SK-N-SH treated with all-trans-retinoic acid at 6 μM for 48 hours (cell line): ENCODE measurements around the gene EVI5.

Experiments used
- BACH2 ChIP-seq: fragments of 250-450 bp; sonication (Bioruptor Pico); IDR thresholded peaks from 2 replicates; pipeline ENCODE4 v1.9.0; 2021; ENCODE audit warnings: mild to moderate bottlenecking, borderline replicate concordance
- ISL1 ChIP-seq: fragments of 250-450 bp; sonication (Bioruptor Pico); IDR thresholded peaks from 2 replicates; pipeline ENCODE4 v2.1.2; 2022; ENCODE audit warnings: mild to moderate bottlenecking, moderate library complexity
- PPARA ChIP-seq: fragments of 250-450 bp; sonication (Bioruptor Pico); IDR thresholded peaks from 2 replicates; pipeline ENCODE4 v1.5.0; 2020; ENCODE audit warnings: mild to moderate bottlenecking, borderline replicate concordance
- RARB ChIP-seq: fragments of 250-450 bp; sonication (Bioruptor Pico); IDR thresholded peaks from 2 replicates; pipeline ENCODE4 v1.8.0; 2021; ENCODE audit warnings: mild to moderate bottlenecking, moderate library complexity
- SNAI2 ChIP-seq: fragments of 250-450 bp; sonication (Bioruptor Pico); IDR thresholded peaks from 2 replicates; pipeline ENCODE4 v1.5.0; 2020; ENCODE audit warnings: mild to moderate bottlenecking, moderate library complexity
- ZC3H10 ChIP-seq: fragments of 250-450 bp; sonication (Bioruptor Pico); IDR thresholded peaks from 2 replicates; pipeline ENCODE4 v1.5.1; 2021; ENCODE audit warnings: mild to moderate bottlenecking, moderate library complexity
- ZFP3 ChIP-seq: fragments of 250-450 bp; sonication (Bioruptor Pico); IDR thresholded peaks from 2 replicates; pipeline ENCODE4 v1.5.0; 2020; ENCODE audit warnings: mild to moderate bottlenecking, moderate library complexity
- ZFP30 ChIP-seq: fragments of 450-650 bp; formaldehyde crosslinking; IDR thresholded peaks from 2 replicates; pipeline ENCODE4 v1.5.0; 2022; ENCODE audit warnings: mild to moderate bottlenecking, moderate library complexity
- ZNF8 ChIP-seq: fragments of 450-650 bp; formaldehyde crosslinking; IDR thresholded peaks from 2 replicates; pipeline ENCODE4 v1.5.0; 2020; ENCODE audit warnings: mild to moderate bottlenecking, moderate library complexity
- TF ChIP-seq, protein P1 (sequence below): fragments of 250-450 bp; sonication (Bioruptor Pico); IDR thresholded peaks from 2 replicates; pipeline ENCODE4 v1.8.0; 2020; ENCODE audit warnings: mild to moderate bottlenecking, moderate library complexity, borderline replicate concordance
- TF ChIP-seq, protein P2 (sequence below): fragments of 250-450 bp; sonication (Bioruptor Pico); IDR thresholded peaks from 2 replicates; pipeline ENCODE4 v1.5.1; 2021; ENCODE audit warnings: mild to moderate bottlenecking, moderate library complexity
- TF ChIP-seq, protein P3 (sequence below): fragments of 250-450 bp; sonication (Bioruptor Pico); IDR thresholded peaks from 2 replicates; pipeline ENCODE4 v1.8.0; 2021; ENCODE audit warnings: low read depth, mild to moderate bottlenecking, moderate library complexity, borderline replicate concordance

DNA sequence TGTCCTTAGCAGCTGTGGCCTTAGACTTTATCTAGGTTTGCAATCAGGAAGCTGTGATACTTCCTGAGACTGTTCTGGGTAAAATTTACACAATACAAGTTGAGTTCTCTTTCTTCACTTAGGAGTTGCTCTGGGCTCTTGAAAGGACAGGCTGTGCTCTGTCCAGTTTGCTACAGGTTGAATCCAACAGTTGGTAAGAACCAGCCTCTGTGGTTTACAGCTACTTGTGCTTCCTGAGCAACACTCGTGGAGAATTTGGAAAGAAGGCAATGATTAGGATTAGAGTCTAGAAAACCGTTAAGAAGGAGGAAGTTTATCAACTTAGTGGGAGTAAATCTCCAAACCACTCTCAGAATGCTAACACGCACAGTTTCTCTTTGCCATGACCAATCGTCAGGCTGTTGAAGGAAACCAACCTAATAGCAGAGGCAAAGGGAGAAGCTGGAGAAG lies 325.0 kb downstream of the EVI5 start:
- no peak for TF ChIP-seq ZFP30 (CRISPR knock-in tag)
- TF ChIP-seq SNAI2 (CRISPR knock-in tag) = no peak
- TF ChIP-seq PPARA (CRISPR knock-in tag) = no peak
- TF ChIP-seq, protein P1, sequence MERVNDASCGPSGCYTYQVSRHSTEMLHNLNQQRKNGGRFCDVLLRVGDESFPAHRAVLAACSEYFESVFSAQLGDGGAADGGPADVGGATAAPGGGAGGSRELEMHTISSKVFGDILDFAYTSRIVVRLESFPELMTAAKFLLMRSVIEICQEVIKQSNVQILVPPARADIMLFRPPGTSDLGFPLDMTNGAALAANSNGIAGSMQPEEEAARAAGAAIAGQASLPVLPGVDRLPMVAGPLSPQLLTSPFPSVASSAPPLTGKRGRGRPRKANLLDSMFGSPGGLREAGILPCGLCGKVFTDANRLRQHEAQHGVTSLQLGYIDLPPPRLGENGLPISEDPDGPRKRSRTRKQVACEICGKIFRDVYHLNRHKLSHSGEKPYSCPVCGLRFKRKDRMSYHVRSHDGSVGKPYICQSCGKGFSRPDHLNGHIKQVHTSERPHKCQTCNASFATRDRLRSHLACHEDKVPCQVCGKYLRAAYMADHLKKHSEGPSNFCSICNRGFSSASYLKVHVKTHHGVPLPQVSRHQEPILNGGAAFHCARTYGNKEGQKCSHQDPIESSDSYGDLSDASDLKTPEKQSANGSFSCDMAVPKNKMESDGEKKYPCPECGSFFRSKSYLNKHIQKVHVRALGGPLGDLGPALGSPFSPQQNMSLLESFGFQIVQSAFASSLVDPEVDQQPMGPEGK (CRISPR knock-in tag) = no peak
- no peak for TF ChIP-seq ZFP3 (CRISPR knock-in tag)
- TF ChIP-seq, protein P2, sequence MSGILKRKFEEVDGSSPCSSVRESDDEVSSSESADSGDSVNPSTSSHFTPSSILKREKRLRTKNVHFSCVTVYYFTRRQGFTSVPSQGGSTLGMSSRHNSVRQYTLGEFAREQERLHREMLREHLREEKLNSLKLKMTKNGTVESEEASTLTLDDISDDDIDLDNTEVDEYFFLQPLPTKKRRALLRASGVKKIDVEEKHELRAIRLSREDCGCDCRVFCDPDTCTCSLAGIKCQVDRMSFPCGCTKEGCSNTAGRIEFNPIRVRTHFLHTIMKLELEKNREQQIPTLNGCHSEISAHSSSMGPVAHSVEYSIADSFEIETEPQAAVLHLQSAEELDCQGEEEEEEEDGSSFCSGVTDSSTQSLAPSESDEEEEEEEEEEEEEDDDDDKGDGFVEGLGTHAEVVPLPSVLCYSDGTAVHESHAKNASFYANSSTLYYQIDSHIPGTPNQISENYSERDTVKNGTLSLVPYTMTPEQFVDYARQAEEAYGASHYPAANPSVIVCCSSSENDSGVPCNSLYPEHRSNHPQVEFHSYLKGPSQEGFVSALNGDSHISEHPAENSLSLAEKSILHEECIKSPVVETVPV (CRISPR knock-in tag) = no peak
- TF ChIP-seq ISL1 (CRISPR knock-in tag) = no peak
- TF ChIP-seq ZNF8 (CRISPR knock-in tag) = no peak
- TF ChIP-seq BACH2 (CRISPR knock-in tag) = no peak
- TF ChIP-seq, protein P3, sequence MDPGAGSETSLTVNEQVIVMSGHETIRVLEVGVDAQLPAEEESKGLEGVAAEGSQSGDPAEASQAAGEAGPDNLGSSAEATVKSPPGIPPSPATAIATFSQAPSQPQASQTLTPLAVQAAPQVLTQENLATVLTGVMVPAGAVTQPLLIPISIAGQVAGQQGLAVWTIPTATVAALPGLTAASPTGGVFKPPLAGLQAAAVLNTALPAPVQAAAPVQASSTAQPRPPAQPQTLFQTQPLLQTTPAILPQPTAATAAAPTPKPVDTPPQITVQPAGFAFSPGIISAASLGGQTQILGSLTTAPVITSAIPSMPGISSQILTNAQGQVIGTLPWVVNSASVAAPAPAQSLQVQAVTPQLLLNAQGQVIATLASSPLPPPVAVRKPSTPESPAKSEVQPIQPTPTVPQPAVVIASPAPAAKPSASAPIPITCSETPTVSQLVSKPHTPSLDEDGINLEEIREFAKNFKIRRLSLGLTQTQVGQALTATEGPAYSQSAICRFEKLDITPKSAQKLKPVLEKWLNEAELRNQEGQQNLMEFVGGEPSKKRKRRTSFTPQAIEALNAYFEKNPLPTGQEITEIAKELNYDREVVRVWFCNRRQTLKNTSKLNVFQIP (CRISPR knock-in tag) = no peak
- TF ChIP-seq ZC3H10 (CRISPR knock-in tag) = no peak
- no peak for TF ChIP-seq RARB (CRISPR knock-in tag)
